Colonic mucosa (tissue), 4 donors: ENCODE results near the gene RAB37. TPM values are rescaled to one million over a fixed set of nuclear protein-coding genes. Genes with fewer than 3 reads are reported as not detected.

ENCODE experiments used
- DNase-seq: peaks from one replicate; pipeline ENCODE4 v3.0.0-alpha.2; 2020
- H3K27ac ChIP-seq: fragments of 200-600 bp; one replicate; pipeline ENCODE4 v1.8.0; 2021
- H3K27me3 ChIP-seq: fragments of 200-600 bp; one replicate; pipeline ENCODE4 v1.8.0; 2021
- H3K36me3 ChIP-seq: fragments of 200-600 bp; one replicate; pipeline ENCODE4 v1.8.0; 2021
- H3K4me1 ChIP-seq: fragments of 200-600 bp; one replicate; pipeline ENCODE4 v1.8.0; 2021; ENCODE audit warnings: mild to moderate bottlenecking
- H3K4me3 ChIP-seq: fragments of 200-600 bp; one replicate; pipeline ENCODE4 v1.8.0; 2021
- H3K9ac ChIP-seq, 2 donors: one replicate each; pipeline ENCODE4 v1.7.0; 2013; ENCODE audit warnings: control low read depth in 2 of 2, low read depth in 2 of 2, low read length in 2 of 2
- H3K9me3 ChIP-seq: fragments of 200-600 bp; one replicate; pipeline ENCODE4 v1.8.0; 2021
- CTCF ChIP-seq: fragments of 200-600 bp; IDR thresholded peaks from one replicate; pipeline ENCODE4 v1.8.0; 2022; ENCODE audit warnings: antibody characterized with exemption, mild to moderate bottlenecking
- intact Hi-C: fragments of 100-400 bp; cut with DNase I; formaldehyde crosslinking; loops from one replicate; pipeline ENCODE4 v1.14.1; 2022
- total RNA-seq, 2 donors: library from RNA; stranded (reverse); fragmentation: NEBNext Ultra II Directional in 1 of 2; extraction: Animal tissue kit (Norgen Biotek cat#: 25700) in 1 of 2; gene quantifications; one replicate each; pipeline ENCODE4 v1.2.1, GENCODE V29; 2021
- donor health status: healthy.
- donor health status: DM: no; HTN: no; CAD: no.
- donor health status: DM: no; HTN: no; CAD: no.

The RAB37 gene
- total RNA-seq, 2 donors from 2014 or later, result 4.5 to 7.2 TPM

DNA sequence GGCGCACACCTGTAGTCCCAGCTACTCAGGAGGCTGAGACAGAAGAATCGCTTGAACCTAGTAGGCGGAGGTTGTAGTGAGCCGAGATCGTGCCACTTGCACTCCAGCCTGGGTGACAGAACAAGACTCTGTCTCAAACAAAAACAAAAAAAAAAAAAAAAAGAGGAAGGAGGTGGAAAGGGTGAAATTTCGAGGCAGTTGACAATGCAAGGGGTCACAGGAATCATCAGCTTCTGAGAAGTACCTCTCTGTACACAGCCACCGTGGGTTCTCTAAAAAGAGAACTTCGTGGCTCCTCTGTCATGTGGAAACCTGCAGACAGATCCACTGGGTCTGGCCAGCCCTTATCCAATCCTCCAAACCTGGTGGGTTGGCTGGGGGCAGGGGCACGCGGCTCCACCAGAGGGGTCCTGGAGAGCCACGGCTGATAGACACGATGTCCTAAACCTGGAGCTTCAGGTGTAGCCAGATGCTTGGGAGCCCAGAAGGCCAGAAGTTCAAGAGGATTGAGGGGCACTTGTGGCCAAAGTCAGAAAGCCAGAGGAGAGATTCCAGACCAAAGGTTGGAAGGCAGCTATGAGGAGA, 23.8 kb upstream of the RAB37 start:
- intact Hi-C loops, result no loop called here
- no peaks in the 10 kb centered on the region for H3K27me3 ChIP-seq
- DNase-seq, result no peak
- H3K27ac ChIP-seq, result no peak overlapping the region
- no peaks in the 10 kb centered on the region for H3K4me1 ChIP-seq
- no peak overlapping the region for H3K9ac ChIP-seq
- no peaks in the 10 kb centered on the region for H3K36me3 ChIP-seq
- no peak overlapping the region for H3K4me3 ChIP-seq
- no peak for TF ChIP-seq CTCF
- H3K9me3 ChIP-seq, result no peaks in the 10 kb centered on the region

DNA sequence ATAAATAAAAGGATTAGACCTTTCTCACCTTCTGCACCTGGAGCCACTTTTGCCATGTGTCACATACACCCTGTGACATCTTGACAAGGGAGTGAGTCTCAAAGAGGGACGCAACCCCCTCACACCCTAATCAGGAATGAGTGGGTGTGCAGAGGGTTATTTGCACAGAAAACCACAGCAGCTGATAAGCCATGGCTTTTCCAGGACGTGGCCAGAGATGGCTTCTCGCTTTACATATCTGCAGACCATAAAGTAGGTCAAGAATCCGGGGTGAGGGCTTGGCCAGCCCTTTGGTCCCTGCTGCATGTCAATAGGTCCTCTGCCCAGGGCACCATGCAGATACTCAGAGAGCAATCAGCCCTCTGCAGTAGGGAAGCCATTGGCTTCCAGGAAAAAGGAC, 21.9 kb upstream of the RAB37 start:
- no peak overlapping the region for H3K27ac ChIP-seq
- TF ChIP-seq CTCF, result no peak
- no peaks in the 10 kb centered on the region for H3K9me3 ChIP-seq
- H3K36me3 ChIP-seq, result no peaks in the 10 kb centered on the region
- no peaks in the 10 kb centered on the region for H3K4me1 ChIP-seq
- no peak overlapping the region for H3K9ac ChIP-seq
- no peak for DNase-seq
- no peaks in the 10 kb centered on the region for H3K27me3 ChIP-seq
- intact Hi-C loops, result no loop called here
- no peak overlapping the region for H3K4me3 ChIP-seq

DNA sequence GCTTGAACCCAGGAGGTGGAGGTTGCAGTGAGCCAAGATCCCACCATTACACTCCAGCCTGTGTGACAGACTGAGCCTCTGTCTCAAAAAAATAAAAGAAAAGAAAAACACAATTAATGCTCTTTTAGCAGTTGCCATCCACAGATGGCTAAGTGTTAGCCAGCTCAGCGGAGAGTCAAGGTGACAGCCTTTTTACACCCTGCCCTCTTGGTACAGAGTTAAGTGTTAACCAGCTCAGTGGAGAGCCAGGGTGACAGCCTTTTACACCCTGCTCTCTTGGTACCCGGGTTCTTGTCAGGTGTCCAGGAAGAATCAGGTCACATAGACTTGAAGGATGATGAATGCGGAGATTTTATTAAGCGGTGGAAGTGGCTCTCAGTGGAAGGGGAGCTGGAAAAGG, 16.6 kb upstream of the RAB37 start:
- no peak overlapping the region for H3K4me3 ChIP-seq
- no peak overlapping the region for H3K27ac ChIP-seq
- H3K4me1 ChIP-seq, result no peaks in the 10 kb centered on the region
- H3K36me3 ChIP-seq, result no peaks in the 10 kb centered on the region
- TF ChIP-seq CTCF, result no peak
- H3K27me3 ChIP-seq, result no peaks in the 10 kb centered on the region
- no peak overlapping the region for H3K9ac ChIP-seq
- intact Hi-C loops, result no loop called here
- no peaks in the 10 kb centered on the region for H3K9me3 ChIP-seq
- DNase-seq, result no peak

GRCh38 chr17:74722782-74723181, 14.3 kb upstream of the RAB37 start:
- intact Hi-C loops, result no loop called here

DNA sequence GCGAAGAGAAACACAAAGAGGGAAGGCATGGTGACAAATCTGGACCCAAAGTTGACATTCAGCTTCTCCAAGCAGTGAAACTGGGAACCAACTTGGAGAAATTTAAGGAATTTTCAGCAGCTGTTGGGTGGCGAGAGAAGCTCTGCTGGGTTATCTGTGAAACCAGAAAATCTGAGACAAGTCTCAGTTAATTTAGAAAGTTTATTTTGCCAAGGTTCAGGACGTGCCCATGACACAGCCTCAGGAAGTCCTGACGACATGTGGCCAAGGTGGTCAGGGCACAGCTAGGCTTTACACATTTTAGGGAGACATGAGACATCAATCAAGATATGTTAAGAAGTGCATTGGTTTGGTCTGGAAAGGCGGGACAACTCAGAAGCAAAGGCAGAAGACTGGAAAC, 13.2 kb upstream of the RAB37 start:
- Histone ChIP-seq H3K36me3 (no peaks in the 10 kb centered on the region), H3K27ac (no peak overlapping the region), H3K4me1 (no peaks in the 10 kb centered on the region), H3K9ac (no peak overlapping the region), H3K9me3 (no peaks in the 10 kb centered on the region), H3K27me3 (no peaks in the 10 kb centered on the region), H3K4me3 (no peak overlapping the region)
- intact Hi-C loops, result no loop called here
- DNase-seq, result no peak
- no peak for TF ChIP-seq CTCF

More at GRCh38 chr17:74722782-74723181, 14.3 kb upstream of the RAB37 start:
- Histone ChIP-seq H3K9ac (no peak overlapping the region), H3K27ac (no peak overlapping the region), H3K27me3 (no peaks in the 10 kb centered on the region), H3K36me3 (no peaks in the 10 kb centered on the region), H3K9me3 (no peaks in the 10 kb centered on the region), H3K4me1 (no peaks in the 10 kb centered on the region), H3K4me3 (no peak overlapping the region)
- TF ChIP-seq CTCF, result no peak
- no peak for DNase-seq
